C4-2B (cell line): Measurements from ENCODE around the gene C9orf152.
A peak's percentile ranks its signal among the peaks of the same experiment; 100 is the strongest.

Experiments
- H3K27ac ChIP-seq: fragments of 450-650 bp; 2 replicates; pipeline ENCODE4 v1.5.1; 2017
- ZFX ChIP-seq: fragments of 450-650 bp; IDR thresholded peaks from 2 replicates; pipeline ENCODE4 v1.6.1; 2017
- TF ChIP-seq, protein P1 (sequence below): fragments of 450-650 bp; conservative IDR thresholded peaks from 2 replicates; pipeline ENCODE4 v1.5.1; 2017; ENCODE audit warnings: mild to moderate bottlenecking

C9orf152 gene

DNA sequence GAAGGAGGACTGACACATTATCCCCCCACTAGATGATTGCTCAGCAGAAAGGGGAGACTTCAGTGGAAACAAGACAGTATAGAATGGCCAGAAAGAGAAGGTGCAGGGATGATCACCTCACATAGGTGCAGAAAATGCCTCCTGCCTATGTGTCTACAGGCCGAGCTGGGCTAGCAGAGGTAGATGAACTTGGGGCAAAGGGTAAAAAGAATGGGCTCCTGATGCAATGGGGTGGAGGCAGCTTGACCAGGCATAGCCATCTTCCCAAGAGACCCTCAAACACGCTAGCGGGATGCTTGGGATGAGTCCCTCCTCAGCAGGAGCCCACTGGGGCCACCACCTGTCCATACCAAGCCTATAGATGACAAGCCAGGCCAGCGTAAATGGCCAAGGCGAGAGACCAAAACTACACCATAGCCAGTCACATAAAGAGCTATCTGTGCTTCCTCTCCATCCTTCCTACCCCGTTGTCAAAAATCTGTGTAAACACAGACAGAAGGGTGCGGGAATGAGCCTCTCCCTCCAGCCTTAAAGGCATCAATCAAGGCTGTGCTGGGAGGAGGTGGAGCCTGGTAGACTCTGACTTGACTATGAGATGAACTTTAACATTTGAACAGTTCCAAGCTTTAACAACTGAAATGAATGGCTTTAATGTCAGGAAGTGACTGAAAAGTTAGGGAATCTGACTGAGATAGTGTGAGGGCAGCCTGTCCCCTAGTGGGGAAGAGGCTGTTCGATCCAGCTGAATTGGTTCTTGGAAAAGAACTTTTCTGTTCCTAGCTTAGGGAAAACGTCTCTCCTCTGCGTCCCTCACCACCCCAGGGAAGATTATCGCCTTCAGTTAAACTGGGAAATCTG is 10.4 kb downstream of the C9orf152 start:
- 0 out of 2 replicates have a peak overlapping the region, but pooled peaks have one; percentile 11 for H3K27ac ChIP-seq
- TF ChIP-seq, protein P1, sequence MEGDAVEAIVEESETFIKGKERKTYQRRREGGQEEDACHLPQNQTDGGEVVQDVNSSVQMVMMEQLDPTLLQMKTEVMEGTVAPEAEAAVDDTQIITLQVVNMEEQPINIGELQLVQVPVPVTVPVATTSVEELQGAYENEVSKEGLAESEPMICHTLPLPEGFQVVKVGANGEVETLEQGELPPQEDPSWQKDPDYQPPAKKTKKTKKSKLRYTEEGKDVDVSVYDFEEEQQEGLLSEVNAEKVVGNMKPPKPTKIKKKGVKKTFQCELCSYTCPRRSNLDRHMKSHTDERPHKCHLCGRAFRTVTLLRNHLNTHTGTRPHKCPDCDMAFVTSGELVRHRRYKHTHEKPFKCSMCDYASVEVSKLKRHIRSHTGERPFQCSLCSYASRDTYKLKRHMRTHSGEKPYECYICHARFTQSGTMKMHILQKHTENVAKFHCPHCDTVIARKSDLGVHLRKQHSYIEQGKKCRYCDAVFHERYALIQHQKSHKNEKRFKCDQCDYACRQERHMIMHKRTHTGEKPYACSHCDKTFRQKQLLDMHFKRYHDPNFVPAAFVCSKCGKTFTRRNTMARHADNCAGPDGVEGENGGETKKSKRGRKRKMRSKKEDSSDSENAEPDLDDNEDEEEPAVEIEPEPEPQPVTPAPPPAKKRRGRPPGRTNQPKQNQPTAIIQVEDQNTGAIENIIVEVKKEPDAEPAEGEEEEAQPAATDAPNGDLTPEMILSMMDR: no peak
- TF ChIP-seq ZFX: no peak

DNA sequence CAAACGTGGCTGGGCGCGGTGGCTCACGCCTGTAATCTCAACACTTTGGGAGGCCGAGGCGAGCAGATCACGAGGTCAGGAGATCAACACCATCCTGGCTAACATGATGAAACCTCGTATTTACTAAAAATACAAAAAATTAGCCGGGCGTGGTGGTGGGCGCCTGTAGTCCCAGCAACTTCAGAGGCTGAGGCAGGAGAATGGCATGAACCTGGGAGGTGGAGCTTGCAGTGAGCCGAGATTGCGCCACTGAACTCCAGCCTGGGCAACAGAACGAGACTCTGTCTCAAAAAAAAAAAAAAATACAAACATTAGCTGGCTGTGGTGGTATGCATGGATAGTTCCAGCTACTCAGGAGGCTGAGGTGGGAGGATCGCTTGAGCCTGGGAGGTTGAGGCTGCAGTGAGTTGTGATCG is 11.9 kb downstream of the C9orf152 start:
- H3K27ac ChIP-seq: peak overlapping the region; percentile 85; the same call in 1 of the 2 replicates

DNA sequence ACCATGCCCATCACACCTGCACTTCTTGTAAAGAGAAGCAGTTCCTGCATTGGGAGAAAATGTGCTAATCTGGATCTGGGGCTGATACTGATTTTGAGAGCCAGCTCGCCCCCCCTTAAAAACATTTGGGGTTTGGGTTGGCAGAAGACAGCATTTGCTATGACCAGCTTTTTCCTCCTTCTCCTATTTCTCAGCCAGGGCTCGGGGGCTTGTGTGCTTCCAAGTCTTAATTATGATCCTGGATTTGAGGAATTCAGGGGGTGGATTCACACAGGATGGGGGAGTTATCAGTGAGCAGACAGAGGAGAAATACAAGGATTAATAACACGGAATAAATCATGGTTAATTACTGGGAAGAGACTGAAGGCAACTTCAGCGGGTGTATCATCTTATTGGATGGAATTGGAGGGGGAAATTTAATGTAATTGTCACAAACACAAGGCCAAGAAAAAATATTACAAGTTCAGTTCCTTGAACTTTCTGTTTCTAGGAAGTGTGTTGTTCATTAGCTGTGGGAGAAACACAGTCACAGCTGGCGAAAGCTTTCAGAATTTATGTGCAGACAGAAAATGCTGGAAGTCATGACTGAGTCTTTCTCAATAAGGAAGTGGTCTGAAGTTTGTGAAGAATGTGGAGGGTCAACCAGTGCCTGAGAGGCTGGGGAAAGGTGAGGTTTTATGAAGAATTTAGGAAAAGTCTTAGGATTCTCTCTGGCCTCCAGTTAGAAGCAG is 15.3 kb downstream of the C9orf152 start:
- H3K27ac ChIP-seq: peak overlapping the region; percentile 39
- no peak for TF ChIP-seq ZFX
- TF ChIP-seq, protein P1: no peak

- TF ChIP-seq, protein P1: no peak
- TF ChIP-seq ZFX: no peak
- H3K27ac ChIP-seq: peak overlapping the region; percentile 28
Measured at GRCh38 chr9:110191615-110192014, 16.3 kb downstream of the C9orf152 start.

- H3K27ac ChIP-seq: peak overlapping the region; percentile 68
- TF ChIP-seq, protein P1: no peak
- no peak for TF ChIP-seq ZFX
Measured at GRCh38 chr9:110189559-110190320, 18.2 kb downstream of the C9orf152 start.

DNA sequence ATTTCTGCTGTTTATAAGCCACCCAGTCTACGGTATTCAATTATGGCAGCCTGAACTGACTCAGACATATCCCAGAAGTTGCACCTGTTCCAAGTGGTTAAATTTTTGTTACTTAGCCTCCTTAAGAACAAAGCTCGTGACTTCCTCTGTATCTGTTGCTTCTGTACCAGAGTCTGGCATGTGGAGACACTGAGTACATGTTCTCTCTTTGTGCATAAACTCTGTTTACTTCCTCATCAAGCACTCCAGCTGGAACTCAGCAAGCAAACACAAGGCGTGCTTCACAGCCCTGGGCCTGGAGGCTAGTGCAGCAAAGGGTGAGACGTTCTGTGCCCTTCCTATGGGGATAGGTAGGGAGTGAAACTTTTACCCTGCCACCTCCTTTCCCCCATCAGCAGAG is 19.0 kb downstream of the C9orf152 start:
- TF ChIP-seq, protein P1: no peak
- TF ChIP-seq ZFX: no peak
- peak overlapping the region; percentile 68 for H3K27ac ChIP-seq

DNA sequence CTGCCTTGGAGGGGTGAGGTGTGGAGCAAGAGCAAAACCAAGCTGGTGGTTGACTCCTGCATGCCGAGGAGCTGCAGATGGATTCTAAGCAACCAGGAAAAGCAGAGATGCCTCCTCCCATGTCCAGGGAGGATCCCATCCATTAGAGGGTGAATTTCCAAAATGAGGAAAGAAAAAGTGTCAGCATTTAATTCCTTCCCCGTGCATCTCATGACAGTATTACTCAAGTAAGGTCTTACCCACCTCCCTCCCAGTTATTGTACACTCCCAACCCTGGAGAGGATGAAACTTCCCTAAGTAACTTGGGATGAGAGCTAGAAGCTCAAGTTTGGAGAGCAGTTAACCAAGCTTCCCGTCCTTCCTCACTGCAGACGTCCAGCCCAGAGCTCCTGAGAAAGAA is 19.9 kb downstream of the C9orf152 start:
- TF ChIP-seq ZFX: no peak
- TF ChIP-seq, protein P1: no peak
- peak overlapping the region; percentile 68 for H3K27ac ChIP-seq
